CD4-positive, CD25-positive, alpha-beta regulatory T cell (primary cell): Measurements from ENCODE around the gene TBL3. TPM values are rescaled to one million over a fixed set of nuclear protein-coding genes. Genes with fewer than 3 reads are reported as not detected.

ENCODE experiments used
- ATAC-seq, 2 donors: fragments of 150-1000 bp; cut with Tn5 transposase; one replicate each; pipeline ENCODE4 v1.10.0; 2021; ENCODE audit warnings: low read depth in 2 of 2, moderate number of reproducible peaks in 2 of 2, moderate library complexity in 1 of 2
- DNase-seq, 3 donors: peaks; one replicate each; pipeline versions ENCODE4 v3.0.0 to v3.0.0-alpha.2; 2012 to 2022; ENCODE audit warnings: mixed read lengths in 1 of 3
- H3K27ac ChIP-seq: one replicate; pipeline ENCODE4 v1.7.0; 2013; ENCODE audit warnings: mild to moderate bottlenecking, low read length; ENCODE audit not compliant: insufficient read depth, poor library complexity, severe bottlenecking
- H3K27me3 ChIP-seq: one replicate; pipeline ENCODE4 v1.7.0; 2013; ENCODE audit warnings: low read length; ENCODE audit not compliant: control insufficient read depth, insufficient read depth
- H3K36me3 ChIP-seq: one replicate; pipeline ENCODE4 v1.7.0; 2013; ENCODE audit warnings: mild to moderate bottlenecking, low read length, moderate library complexity; ENCODE audit not compliant: control insufficient read depth, insufficient read depth
- H3K4me1 ChIP-seq: 2 replicates; pipeline ENCODE4 v1.7.0; 2013; ENCODE audit warnings: mild to moderate bottlenecking, low read length; ENCODE audit not compliant: insufficient read depth, control insufficient read depth, poor library complexity, severe bottlenecking
- H3K4me3 ChIP-seq: one replicate; pipeline ENCODE4 v1.7.0; 2013; ENCODE audit warnings: low read depth, mild to moderate bottlenecking, low read length, moderate library complexity
- H3K9me3 ChIP-seq, 2 experiments: 1 replicate in 1 of 2; 2 replicates in 1 of 2; pipeline ENCODE4 v1.7.0; 2013; ENCODE audit warnings: low read length in 2 of 2, mild to moderate bottlenecking in 1 of 2, moderate library complexity in 1 of 2; ENCODE audit not compliant: control insufficient read depth in 2 of 2
- H3K27ac Mint-ChIP-seq, 3 donors: one replicate each; pipeline ENCODE4 v1.8.0; 2020 to 2022; ENCODE audit warnings: mild to moderate bottlenecking in 3 of 3, mixed read lengths in 3 of 3, moderate library complexity in 2 of 3
- H3K27me3 Mint-ChIP-seq: one replicate; pipeline ENCODE4 v1.8.0; 2022; ENCODE audit warnings: mild to moderate bottlenecking, mixed read lengths
- H3K36me3 Mint-ChIP-seq: one replicate; pipeline ENCODE4 v1.8.0; 2020; ENCODE audit warnings: mixed read lengths
- H3K4me1 Mint-ChIP-seq, 4 donors: one replicate each; pipeline ENCODE4 v1.8.0; 2020 to 2022; ENCODE audit warnings: mixed read lengths in 4 of 4, mild to moderate bottlenecking in 1 of 4
- H3K4me3 Mint-ChIP-seq, 4 donors: one replicate each; pipeline ENCODE4 v1.8.0; 2020 to 2022; ENCODE audit warnings: mild to moderate bottlenecking in 4 of 4, mixed read lengths in 4 of 4, moderate library complexity in 3 of 4
- H3K9me3 Mint-ChIP-seq, 7 donors: one replicate each; pipeline ENCODE4 v1.8.0; 2020 to 2022; ENCODE audit warnings: mixed read lengths in 7 of 7, mild to moderate bottlenecking in 3 of 7, moderate library complexity in 2 of 7
- polyA plus RNA-seq, 4 donors: library from polyadenylated mRNA; unstranded; fragments of 300-500 nt; fragmentation: Illumina TruSeq; gene quantifications; one replicate each; pipeline ENCODE4 v1.2.3, GENCODE V29; 2021
- total RNA-seq: library from RNA; stranded (reverse); gene quantifications from one replicate; pipeline ENCODE4 v1.2.3, GENCODE V29; 2022

Gene TBL3
- total and polyA plus RNA-seq, 5 donors from 2014 or later: 25.3 to 60.0 (median 52.0) TPM

- Histone ChIP-seq H3K9me3 (no peaks in the 10 kb centered on the region), H3K27me3 (no peaks in the 10 kb centered on the region), H3K36me3 (no peaks in the 10 kb centered on the region), H3K4me3 (no peak within 1 kb of the TSS), H3K27ac (no peak within 1 kb of the TSS), H3K4me1 (peaks cover 29% of the 10 kb centered on the region)
- H3K9me3 Mint-ChIP-seq: no peaks in the 10 kb centered on the region
- ATAC-seq (peak in 1 of 2 donors; percentile 20), DNase-seq (peak in 1 of 3 donors; percentile 27)
- H3K27me3 Mint-ChIP-seq: peaks cover 38% of the 10 kb centered on the region
- no peaks in the 10 kb centered on the region for H3K36me3 Mint-ChIP-seq
- H3K27ac Mint-ChIP-seq: peak within 1 kb of the TSS in 2 of 3 donors; percentile 31 to 56
- peak within 1 kb of the TSS; percentile 69 to 84 (median 83) for H3K4me3 Mint-ChIP-seq
- peaks cover 0 to 23% (median 6%) of the 10 kb centered on the region in 4 donors for H3K4me1 Mint-ChIP-seq
These were observed 54.7 kb downstream of the TBL3 start, which contains the start of gene NHERF2 for GRCh38 chr16:2026461-2027023. Gene NHERF2 (plus strand): TSS chr16:2026902. CDS start chr16:2027006, 104 bp downstream.

GRCh38 chr16:2027024-2028010 is 55.5 kb downstream of the TBL3 start:
- no peaks in the 10 kb centered on the region for H3K9me3 Mint-ChIP-seq
- no peaks in the 10 kb centered on the region for H3K36me3 Mint-ChIP-seq
- DNase-seq (no peak), ATAC-seq (peak; percentile 6 to 7)
- peaks cover 32% of the 10 kb centered on the region for H3K27me3 Mint-ChIP-seq
- Histone ChIP-seq H3K27ac (no peak overlapping the region), H3K4me3 (no peak overlapping the region), H3K4me1 (peaks cover 29% of the 10 kb centered on the region), H3K27me3 (no peaks in the 10 kb centered on the region), H3K36me3 (no peaks in the 10 kb centered on the region), H3K9me3 (no peaks in the 10 kb centered on the region)
- H3K4me1 Mint-ChIP-seq: peaks cover 0 to 23% (median 6%) of the 10 kb centered on the region in 4 donors
- H3K27ac Mint-ChIP-seq: peak overlapping the region in 1 of 3 donors; percentile 31
- peak overlapping the region; percentile 69 to 84 (median 83) for H3K4me3 Mint-ChIP-seq

- no peak for DNase-seq
- peaks cover 0 to 17% (median 3%) of the 10 kb centered on the region in 4 donors for H3K4me1 Mint-ChIP-seq
- H3K36me3 ChIP-seq: no peaks in the 10 kb centered on the region
- peak overlapping the region in 1 of 3 donors; percentile 42 for H3K27ac Mint-ChIP-seq
- H3K4me1 ChIP-seq: peaks cover 22% of the 10 kb centered on the region
- H3K27ac ChIP-seq: no peak overlapping the region
- no peak overlapping the region for H3K4me3 ChIP-seq
- H3K27me3 ChIP-seq: no peaks in the 10 kb centered on the region
- peaks cover 24% of the 10 kb centered on the region for H3K27me3 Mint-ChIP-seq
- no peaks in the 10 kb centered on the region for H3K9me3 ChIP-seq
- peak overlapping the region; percentile 4 to 82 (median 66) for H3K4me3 Mint-ChIP-seq
- no peaks in the 10 kb centered on the region for H3K9me3 Mint-ChIP-seq
- no peak for ATAC-seq
- H3K36me3 Mint-ChIP-seq: no peaks in the 10 kb centered on the region
These were observed 56.3 kb downstream of the TBL3 start for GRCh38 chr16:2028146-2028545.

- Histone ChIP-seq H3K4me3 (no peak overlapping the region), H3K27me3 (no peaks in the 10 kb centered on the region), H3K4me1 (peaks cover 17% of the 10 kb centered on the region), H3K27ac (no peak overlapping the region), H3K9me3 (no peaks in the 10 kb centered on the region), H3K36me3 (no peaks in the 10 kb centered on the region)
- ATAC-seq: no peak
- DNase-seq: no peak
- Mint-ChIP-seq H3K36me3 (no peaks in the 10 kb centered on the region), H3K27me3 (peaks cover 21% of the 10 kb centered on the region), H3K4me1 (peaks cover 0 to 13% (median 2%) of the 10 kb centered on the region in 4 donors), H3K4me3 (no peak overlapping the region), H3K9me3 (no peaks in the 10 kb centered on the region), H3K27ac (no peak overlapping the region)
These were observed 56.9 kb downstream of the TBL3 start for GRCh38 chr16:2028620-2029220.

- Histone ChIP-seq H3K36me3 (no peaks in the 10 kb centered on the region), H3K4me3 (no peak overlapping the region), H3K27me3 (no peaks in the 10 kb centered on the region), H3K9me3 (no peaks in the 10 kb centered on the region), H3K4me1 (peaks cover 14% of the 10 kb centered on the region), H3K27ac (no peak overlapping the region)
- Mint-ChIP-seq H3K27ac (no peak overlapping the region), H3K4me3 (peak overlapping the region in 1 of 4 donors; percentile 21), H3K9me3 (no peaks in the 10 kb centered on the region), H3K36me3 (no peaks in the 10 kb centered on the region), H3K4me1 (peaks cover 0 to 11% (median 2%) of the 10 kb centered on the region in 4 donors), H3K27me3 (peaks cover 18% of the 10 kb centered on the region)
- ATAC-seq (no peak), DNase-seq (no peak)
These were observed 57.5 kb downstream of the TBL3 start for GRCh38 chr16:2029350-2029749.

- DNase-seq: no peak
- Mint-ChIP-seq H3K27me3 (peaks cover 16% of the 10 kb centered on the region), H3K36me3 (no peaks in the 10 kb centered on the region), H3K9me3 (no peaks in the 10 kb centered on the region), H3K4me1 (peaks cover 0 to 11% (median 2%) of the 10 kb centered on the region in 4 donors), H3K4me3 (peak overlapping the region in 3 of 4 donors; percentile 21 to 43 (median 28)), H3K27ac (peak overlapping the region in 1 of 3 donors; percentile 56)
- Histone ChIP-seq H3K27me3 (no peaks in the 10 kb centered on the region), H3K4me1 (peaks cover 14% of the 10 kb centered on the region), H3K27ac (no peak overlapping the region), H3K4me3 (no peak overlapping the region), H3K36me3 (no peaks in the 10 kb centered on the region), H3K9me3 (no peaks in the 10 kb centered on the region)
- no peak for ATAC-seq
These were observed 58.2 kb downstream of the TBL3 start for GRCh38 chr16:2030036-2030435.

- Mint-ChIP-seq H3K9me3 (no peaks in the 10 kb centered on the region), H3K27me3 (peaks cover 11% of the 10 kb centered on the region), H3K4me1 (peaks cover 0 to 8% (median 2%) of the 10 kb centered on the region in 4 donors), H3K36me3 (no peaks in the 10 kb centered on the region), H3K4me3 (no peak overlapping the region), H3K27ac (no peak overlapping the region)
- H3K4me1 ChIP-seq: peaks cover 12% of the 10 kb centered on the region
- ATAC-seq: no peak
- H3K27me3 ChIP-seq: no peaks in the 10 kb centered on the region
- no peaks in the 10 kb centered on the region for H3K9me3 ChIP-seq
- no peaks in the 10 kb centered on the region for H3K36me3 ChIP-seq
- no peak overlapping the region for H3K27ac ChIP-seq
- no peak for DNase-seq
- no peak overlapping the region for H3K4me3 ChIP-seq
These were observed 59.3 kb downstream of the TBL3 start for GRCh38 chr16:2031081-2031577.
